Fibroblast of villous mesenchyme (primary cell): ENCODE measurements around the gene TM4SF1. TPM values are rescaled to one million over a fixed set of nuclear protein-coding genes. Genes with fewer than 3 reads are reported as not detected.

Source experiments
- DNase-seq: peaks from one replicate; pipeline ENCODE4 v3.0.0-alpha.2; 2010; ENCODE audit warnings: low read depth
- H3K4me3 ChIP-seq: 2 replicates; pipeline ENCODE4 v1.5.1; 2011; ENCODE audit warnings: low read depth, mild to moderate bottlenecking, low read length
- total RNA-seq: library from RNA; depleted of rRNA; stranded (reverse); fragments of >200 nt; gene quantifications from 2 replicates; pipeline ENCODE4 v1.2.3, GENCODE V29; 2012
- TF ChIP-seq, protein P1 (sequence below): IDR thresholded peaks from 2 replicates; pipeline ENCODE4 v1.5.1; 2012; ENCODE audit warnings: low read depth, mild to moderate bottlenecking, low read length; ENCODE audit not compliant: insufficient read depth

Gene TM4SF1
- total RNA-seq, 1 donor, result 80.3 TPM

DNA sequence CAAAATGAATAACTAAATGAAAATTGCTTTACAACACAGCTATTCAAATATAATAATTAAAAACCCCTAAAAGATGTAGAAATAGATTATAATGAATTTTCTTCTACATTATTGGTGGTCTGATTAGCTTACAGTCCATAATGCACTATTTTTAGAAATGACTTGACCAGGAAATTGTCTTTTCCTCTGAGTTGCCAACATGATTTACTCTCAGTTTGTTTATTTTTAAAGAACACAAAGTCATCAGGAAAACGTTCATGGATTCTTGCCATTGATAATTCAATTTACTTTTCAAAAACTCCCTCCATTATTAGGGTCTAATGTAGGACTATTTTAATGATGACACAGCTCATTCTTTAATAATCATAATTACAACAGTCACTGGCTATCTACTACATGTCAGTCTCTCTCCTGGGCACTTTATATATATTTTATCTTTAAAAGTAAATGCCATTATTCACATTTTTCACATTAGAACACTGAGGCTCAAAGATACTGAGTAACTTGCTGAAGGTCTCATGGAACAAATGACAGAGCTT lies 45.2 kb downstream of the TM4SF1 start:
- H3K4me3 ChIP-seq, result no peak overlapping the region
- DNase-seq, result no peak
- TF ChIP-seq, protein P1, sequence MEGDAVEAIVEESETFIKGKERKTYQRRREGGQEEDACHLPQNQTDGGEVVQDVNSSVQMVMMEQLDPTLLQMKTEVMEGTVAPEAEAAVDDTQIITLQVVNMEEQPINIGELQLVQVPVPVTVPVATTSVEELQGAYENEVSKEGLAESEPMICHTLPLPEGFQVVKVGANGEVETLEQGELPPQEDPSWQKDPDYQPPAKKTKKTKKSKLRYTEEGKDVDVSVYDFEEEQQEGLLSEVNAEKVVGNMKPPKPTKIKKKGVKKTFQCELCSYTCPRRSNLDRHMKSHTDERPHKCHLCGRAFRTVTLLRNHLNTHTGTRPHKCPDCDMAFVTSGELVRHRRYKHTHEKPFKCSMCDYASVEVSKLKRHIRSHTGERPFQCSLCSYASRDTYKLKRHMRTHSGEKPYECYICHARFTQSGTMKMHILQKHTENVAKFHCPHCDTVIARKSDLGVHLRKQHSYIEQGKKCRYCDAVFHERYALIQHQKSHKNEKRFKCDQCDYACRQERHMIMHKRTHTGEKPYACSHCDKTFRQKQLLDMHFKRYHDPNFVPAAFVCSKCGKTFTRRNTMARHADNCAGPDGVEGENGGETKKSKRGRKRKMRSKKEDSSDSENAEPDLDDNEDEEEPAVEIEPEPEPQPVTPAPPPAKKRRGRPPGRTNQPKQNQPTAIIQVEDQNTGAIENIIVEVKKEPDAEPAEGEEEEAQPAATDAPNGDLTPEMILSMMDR, result no peak

DNA sequence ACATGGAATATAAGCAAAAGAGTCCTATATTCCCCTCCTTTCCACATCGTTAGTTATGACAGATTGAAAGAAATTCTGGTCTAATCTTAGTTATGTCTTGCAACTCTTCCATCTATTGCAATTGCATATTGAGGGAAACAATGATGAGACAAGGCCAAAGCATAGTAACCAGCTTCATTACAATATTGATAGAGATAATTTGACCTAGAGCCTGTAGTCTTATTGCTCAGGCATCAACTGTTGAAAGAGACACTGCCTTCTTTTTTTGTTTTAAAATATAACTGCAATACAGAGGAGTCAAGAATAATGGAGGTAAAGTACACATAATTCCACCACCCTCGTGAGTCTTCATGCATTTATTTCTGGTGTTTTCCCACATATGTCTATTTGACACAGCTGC lies 46.1 kb downstream of the TM4SF1 start:
- no peak for DNase-seq
- H3K4me3 ChIP-seq, result no peak overlapping the region
- TF ChIP-seq, protein P1, result no peak

DNA sequence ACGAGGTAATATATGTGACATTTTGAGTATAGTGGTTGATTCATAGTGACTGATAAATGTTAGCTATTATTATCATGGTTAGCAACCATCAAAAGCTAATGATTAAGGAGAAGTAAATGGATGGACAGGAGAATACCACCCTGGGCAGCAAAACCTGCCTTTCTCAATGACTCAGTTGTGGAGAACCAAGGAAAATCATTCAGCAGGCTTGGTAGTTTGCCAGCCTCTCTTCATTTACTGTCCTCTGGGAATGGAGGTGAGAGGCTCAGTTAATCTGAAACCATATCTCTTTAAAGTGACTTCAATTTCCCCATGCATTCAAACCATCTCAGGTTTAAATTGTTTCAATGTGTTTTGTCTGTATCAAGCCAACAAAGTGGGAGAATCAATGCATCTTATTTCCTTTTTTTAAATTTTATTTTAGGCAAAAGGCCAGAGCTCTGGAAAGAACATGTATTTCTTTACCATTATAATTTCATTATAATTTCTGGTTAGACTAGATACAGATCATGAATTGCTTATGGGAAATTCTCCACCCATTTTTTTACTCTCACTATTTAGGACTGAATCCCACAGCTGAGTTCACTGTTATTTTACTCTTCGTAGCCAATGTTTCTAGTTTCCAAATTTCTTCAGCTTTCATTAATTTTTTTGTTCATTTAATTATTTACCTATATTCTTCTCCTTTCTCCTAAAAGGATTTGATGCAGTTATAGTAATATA lies 46.7 kb downstream of the TM4SF1 start:
- TF ChIP-seq, protein P1, result no peak
- DNase-seq, result no peak
- no peak overlapping the region for H3K4me3 ChIP-seq

DNA sequence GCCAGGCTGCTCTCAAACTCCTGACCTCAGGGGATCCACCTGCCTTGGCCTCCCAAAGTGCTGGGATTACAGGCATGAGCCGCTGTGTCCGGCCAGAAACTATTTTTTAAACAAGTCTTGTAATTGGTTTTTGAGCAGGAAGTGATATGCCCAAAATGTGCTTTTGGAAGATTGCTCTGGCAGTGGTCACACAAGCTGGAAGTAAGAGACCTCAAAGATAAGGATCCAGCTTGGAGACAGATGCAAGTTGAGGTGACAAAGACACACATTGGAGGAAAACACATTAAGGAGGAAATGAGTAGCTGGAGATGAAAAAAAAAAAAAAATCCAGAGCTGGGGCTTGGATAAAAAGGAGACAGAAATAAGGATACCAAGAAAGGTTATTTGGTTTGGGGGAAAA lies 50.3 kb downstream of the TM4SF1 start:
- TF ChIP-seq, protein P1, result no peak
- DNase-seq, result no peak
- H3K4me3 ChIP-seq, result no peak overlapping the region

DNA sequence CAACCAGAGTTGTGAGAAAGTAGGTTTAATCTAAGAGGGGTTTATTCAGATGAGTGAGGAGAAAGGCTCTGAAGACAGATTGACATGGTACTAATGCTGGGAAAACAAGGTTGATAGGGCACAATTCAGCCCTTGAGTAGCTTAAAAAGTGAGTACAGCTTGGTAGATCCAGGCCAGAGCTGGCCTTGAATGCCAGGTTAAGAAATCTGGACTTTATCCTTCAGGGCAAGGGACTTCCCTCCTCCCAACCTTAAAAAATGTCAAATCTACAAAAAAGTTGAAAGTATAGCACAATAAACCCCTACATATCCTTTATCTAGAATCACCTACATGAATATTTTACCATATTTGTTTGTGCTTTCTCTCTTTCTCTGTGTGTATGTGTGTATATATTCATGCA lies 51.9 kb downstream of the TM4SF1 start:
- no peak overlapping the region for H3K4me3 ChIP-seq
- TF ChIP-seq, protein P1, result no peak
- no peak for DNase-seq

DNA sequence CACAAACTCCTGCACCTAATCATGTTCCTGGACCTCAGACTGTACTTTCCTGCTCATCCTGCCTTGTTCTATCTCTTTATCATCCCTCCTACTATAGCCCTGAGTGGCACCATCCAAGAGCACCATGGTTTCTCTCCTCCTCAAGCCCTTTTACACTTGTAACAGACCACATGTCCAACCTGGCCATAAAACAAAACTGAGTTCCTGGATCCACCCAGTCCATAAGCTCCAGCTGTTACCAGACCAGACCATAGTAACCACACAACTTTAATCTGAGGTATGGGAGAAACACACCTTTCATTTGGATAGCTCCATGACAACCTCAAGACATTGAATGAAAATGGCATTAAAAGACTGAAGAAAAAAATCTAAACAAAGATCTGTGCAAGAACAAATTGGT lies 53.1 kb downstream of the TM4SF1 start:
- TF ChIP-seq, protein P1, result no peak
- no peak overlapping the region for H3K4me3 ChIP-seq
- DNase-seq, result no peak

DNA sequence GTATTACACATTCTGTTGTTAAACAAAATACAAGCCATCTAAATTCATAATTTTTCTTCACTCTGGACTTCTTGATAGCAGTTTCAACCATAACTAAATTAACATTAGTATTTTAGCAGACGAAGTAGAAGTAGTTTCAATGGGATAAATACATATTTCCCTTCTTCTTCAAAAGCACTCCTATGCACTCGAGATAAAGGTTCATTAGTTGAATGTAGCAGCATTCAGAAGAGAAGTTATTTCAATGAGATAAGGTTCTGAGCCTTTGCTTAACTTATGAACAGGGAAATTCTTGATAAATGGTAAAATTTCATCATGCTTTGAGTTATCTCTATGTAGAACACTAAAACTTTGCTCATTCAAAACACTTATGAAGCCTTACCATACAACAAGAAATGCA lies 55.8 kb downstream of the TM4SF1 start:
- no peak for DNase-seq
- TF ChIP-seq, protein P1, result no peak
- H3K4me3 ChIP-seq, result no peak overlapping the region
